Islet of Langerhans (tissue), 1 donor: ENCODE results near the gene UBXN6.

Experiments used
- FAIRE-seq: peaks from one replicate; lab custom pipeline; 2011; peaks lifted over from hg19 to GRCh38; lab: Jason Lieb, UNC

The UBXN6 gene

DNA sequence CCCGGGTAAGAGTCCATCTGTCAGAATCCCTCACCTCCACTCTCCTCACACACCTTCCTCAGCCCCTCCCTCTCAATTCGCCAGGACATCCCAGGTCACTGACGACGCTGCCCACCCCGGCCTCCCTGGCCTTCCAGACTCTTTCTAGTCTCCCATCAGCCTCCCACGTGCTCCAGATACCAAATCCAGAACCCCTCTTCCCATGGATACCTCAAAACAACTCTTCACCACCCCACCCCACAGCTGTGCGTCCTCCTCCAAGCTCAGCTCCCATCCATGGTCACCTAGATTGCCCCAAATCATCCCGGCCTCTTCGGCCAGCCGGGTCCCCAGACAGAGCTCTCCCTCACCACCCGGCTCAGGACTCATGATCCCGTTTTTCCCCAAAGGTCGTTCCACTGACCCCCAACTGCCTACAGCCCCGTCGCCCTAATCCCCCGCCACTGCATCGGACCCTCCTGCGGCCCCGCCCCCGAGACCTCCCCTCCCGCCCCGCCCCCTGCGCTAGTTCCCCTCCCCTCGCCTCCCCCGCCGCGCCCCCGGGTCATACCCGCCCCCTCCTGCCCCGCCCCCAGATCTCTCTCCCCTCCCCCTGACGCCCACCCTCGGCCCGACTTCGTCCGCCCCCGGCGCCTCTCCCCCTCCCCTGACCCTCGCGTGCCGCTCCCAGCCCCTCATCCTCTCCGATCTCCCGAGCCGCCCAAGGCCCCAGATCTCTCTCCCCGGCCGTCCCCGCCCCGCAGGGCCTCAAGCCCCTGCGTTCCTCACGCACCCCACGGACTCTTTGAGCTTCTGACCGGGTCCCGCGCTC is 546 bp downstream of the UBXN6 start:
- FAIRE-seq: no peak

DNA sequence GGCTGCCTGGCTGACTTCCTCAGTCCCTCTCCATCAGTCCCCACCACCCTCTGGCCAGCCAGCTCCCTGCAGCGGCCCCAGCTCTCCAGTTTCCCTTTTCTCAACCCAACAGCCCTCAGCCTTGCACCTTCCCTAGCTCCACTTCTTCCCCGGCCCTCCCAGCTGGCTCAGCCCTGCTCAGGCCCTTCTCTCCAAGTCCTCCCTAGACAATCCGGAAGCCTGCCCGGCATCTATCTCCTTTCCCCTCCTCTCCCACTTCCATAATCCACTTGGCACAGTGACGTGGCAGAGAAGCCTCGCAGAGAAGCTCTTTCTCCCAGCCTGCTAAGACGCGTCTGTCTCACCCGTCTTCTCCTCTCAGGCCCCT is 1.1 kb downstream of the UBXN6 start:
- no peak for FAIRE-seq

DNA sequence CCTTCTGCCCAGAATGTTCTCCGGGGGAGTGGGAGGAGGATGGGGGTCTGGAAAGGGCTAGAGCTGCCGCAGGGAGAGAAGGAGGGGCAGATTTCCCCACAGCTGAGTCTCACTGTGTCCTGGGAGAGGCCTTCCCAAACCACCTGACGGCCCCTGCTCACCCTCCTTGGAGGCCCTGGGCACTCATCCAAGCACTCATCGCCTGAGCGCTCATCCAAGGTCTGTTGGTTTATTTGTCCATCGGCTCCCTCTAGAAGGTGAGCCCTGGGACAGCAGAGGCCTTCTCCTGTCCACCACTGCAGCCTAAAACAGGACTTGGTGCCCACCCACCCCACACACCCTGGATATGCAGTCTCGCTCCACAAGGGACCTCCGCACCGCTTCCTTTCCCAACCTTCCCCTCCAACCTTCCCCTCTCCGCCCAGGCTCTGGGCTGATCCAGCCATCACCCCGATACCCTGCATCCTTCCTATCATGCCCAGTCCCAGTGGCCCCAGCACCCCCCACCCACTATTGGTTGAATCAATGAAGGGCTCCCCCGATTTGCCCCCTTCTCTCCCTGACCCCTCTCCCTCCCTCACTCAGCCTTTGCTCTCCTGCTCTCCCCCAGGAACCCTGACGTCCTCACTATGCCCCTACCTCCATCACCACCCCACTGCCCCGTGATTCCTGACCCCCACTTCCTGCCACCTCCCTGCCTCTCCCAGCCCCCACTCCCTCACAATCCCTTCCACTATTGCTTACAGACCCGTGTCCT is 1.7 kb downstream of the UBXN6 start:
- no peak for FAIRE-seq

- no peak for FAIRE-seq
Observed at GRCh38 chr19:4454747-4455718, 2.6 kb downstream of the UBXN6 start.

- no peak for FAIRE-seq
Observed at GRCh38 chr19:4453232-4454179, 4.1 kb downstream of the UBXN6 start.

GRCh38 chr19:4452230-4452990 is 5.2 kb downstream of the UBXN6 start:
- FAIRE-seq: no peak

DNA sequence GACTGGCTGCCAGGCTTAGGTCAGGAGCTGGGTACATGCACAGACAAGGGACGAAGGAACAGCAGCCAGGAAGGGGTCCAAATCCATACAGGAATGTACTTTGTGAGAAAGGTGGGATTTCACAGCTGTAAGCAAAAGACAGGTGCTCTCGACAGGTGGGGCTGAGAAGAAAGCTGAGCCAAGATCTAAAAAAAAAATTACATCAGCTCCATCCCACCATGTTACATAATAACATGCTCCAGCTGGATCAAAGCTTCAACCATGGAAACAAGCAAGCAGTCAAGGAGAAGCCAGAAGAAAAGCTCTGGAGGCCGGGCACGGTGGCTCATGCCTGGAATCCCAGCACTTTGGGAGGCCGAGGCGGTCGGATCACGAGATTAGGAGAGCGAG is 8.0 kb downstream of the UBXN6 start:
- no peak for FAIRE-seq

- FAIRE-seq: no peak
Observed at GRCh38 chr19:4449022-4449638, 8.5 kb downstream of the UBXN6 start.

- no peak for FAIRE-seq
Observed at GRCh38 chr19:4448147-4448985, 9.2 kb downstream of the UBXN6 start.

DNA sequence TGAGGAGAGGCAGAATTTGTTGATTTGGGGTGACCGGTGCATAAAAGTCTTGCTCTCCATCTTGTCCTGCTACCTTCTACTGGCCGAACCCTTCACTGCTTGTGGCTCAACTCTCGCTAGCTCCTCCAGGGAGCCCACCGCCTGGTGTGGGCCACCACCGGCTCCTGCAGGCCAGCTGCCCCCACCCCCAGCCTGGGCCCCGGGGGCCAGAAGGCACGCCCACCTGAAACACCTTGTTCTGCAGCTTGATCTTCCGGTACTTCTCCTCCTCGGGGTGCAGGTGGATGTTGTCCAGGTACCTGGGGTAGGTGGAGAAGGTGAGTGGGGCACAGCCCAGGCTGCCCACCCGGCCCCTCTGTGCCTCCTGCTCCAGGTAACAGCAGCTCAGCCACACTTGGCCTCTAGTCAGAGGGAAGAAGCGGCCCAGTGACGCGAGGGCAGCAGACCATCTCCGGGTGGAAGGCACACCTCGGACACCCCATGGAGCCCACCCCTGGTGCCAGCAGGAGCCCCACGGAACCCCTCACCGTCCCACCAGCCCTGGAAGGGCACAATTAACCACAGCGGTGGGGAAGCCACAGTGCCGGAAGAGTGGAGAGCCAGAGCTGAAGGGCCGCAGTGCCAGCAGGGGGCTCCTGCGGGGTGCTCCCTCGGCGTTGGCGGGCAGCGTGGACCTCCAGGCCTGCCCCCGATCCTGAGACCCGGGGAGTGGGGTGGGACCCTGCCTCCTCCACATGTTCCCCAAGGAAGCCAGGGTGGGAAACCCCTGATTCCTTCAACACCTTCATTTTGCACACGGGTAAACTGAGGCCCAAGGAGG is 10.1 kb downstream of the UBXN6 start:
- no peak for FAIRE-seq

GRCh38 chr19:4446704-4447200 is 10.8 kb downstream of the UBXN6 start:
- no peak for FAIRE-seq

- FAIRE-seq: no peak
Observed at GRCh38 chr19:4445963-4446703, 11.5 kb downstream of the UBXN6 start.

GRCh38 chr19:4444765-4445741 is 12.5 kb downstream of the UBXN6 start:
- no peak for FAIRE-seq

DNA sequence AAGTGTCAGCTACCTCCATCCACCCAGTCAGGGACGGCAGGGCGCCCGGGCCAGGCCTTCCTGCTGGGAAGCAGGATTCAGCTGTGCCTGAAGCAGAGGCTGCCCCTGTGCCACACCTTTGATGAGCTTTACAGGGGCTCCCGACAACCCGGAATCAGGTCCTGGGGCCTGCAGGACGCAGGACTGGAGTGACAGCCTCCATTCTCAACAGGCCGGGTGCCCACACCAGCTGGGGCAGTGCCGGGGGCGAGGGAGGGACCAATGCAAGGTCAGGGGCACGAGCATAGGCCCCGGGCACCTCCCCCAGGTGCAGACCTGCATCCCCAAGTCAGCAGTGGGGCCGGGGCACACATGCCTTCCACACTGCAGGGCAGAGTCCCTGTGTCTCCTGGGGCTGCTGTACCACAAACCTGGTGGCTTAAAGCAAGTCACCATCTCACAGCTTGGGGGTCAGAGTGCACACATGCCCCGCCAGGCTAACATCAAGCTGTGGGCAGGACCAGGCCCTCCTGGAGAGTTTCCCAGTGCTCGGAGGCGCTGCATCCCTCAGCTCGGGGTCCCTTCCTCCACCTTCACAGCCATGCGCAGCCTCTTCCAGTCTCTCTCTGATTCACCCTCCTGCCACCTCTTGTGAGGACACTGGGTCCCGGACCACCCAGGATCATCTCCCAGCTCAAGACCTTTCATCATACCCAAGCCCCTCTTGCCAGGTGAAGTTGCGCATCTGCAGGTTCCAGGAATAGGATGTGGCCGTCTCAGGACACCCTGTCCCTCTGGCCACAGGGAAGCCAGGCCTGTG is 13.4 kb downstream of the UBXN6 start:
- FAIRE-seq: no peak

DNA sequence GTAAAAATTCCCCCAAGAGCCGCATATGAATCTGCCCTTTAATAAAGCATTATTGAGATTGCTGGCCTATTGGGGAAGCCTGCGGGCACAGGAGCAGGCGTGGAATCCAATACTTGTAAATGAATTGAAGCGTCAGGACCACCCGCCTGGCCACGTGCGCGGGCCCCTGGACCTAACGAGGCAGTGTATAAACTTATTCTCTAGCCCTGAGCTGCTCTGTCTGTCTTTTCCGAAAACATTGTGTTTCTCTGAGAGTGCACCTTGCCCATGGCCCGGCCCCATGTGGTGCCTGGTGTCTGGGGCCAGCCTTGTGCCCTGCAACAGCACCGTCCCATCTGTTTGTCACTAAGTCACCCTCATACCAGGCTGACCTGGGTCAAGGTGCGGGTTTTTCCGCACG is 14.4 kb downstream of the UBXN6 start:
- no peak for FAIRE-seq

DNA sequence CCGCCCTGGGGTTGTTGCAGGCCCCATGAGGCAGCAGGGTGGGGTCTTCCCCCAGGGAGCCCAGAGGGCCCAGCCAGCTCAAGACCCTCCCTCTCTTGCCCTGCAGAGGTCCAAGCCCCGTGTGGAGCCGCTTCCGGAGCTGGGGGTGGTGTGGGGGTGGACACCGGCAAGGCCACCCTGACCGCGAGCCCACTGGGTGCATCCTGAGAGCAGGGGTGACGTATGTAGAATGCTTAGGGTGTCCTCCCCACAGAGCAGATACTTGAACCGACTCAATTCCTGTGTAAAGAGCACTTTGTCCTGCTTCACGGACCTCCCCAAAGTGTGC is 14.8 kb downstream of the UBXN6 start:
- FAIRE-seq: no peak
